ENCODE data around the gene RNF113A.
"Not testable (repeated sequence)": the region's sequence is repeated elsewhere in the genome, so short reads cannot be mapped to it uniquely, and the experiment has no call there.

RNF113A gene

DNA sequence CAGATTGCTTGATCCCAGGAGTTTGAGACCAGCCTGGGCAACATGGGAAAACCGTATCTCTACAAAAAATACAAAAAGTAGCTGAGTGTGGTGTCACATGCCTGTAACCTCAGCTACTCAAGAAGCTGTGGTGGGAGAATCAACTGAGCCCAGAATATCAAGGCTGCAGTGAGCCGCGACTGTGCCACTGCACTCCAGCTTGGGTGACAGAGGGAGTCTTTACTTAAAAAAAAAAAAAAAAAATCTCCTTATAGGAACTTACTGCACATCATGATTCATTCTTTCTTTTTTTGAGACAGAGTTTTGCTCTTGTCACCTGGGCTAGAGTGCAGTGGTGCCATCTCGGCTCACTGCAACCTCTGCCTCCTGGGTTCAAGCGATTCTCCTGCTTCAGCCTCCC lies 43.1 kb downstream of the RNF113A start:
- DNase-seq, result no peak

DNA sequence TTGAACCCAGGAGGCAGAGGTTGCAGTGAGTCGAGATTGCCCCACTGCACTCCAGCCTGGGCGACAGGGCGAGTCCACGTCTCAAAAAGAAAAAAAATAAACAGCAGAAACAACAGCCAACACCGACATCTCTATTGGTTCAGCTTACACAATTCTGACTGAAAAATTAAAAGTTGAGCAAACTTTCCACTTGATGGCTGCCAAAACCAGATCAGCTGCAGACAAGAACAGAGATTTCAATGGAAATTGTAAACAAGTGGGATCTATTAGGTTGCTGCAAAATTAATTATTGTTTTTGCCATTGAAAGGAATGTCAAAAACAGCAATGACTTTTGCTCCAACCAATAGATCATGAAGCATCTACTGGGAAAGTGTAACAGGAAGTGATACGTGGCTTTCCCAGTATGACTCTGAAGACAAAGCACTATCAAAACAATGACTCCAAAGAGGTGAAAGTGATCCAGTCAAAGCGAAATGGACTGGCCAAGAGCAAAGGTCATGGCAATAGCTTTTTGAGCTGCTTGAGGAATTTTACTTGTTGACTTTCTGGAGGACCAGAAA lies 45.1 kb downstream of the RNF113A start:
- DNase-seq, result no peak

DNA sequence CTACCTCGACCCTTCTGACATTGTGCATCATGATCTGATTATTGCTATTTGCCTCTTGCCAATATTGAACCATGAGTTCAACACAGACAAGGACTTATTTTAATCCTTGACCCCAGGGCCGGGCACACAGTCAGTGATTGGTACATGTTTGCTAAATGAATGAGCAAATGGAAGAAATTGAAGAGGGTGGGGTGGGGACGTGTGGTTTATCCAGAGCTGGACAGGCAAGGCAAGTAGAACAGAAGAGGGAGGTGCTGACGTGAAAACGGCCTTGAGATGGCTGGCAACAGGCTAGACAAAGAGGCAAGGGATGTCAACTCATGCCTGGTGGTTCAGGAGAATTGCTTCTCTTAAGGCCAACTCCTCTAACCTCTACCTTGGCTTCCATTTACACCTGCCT lies 47.3 kb downstream of the RNF113A start:
- DNase-seq, result not testable (repeated sequence)

GRCh38 chrX:119821703-119822102 lies 49.8 kb downstream of the RNF113A start:
- DNase-seq, result not testable (repeated sequence)

Measured in activated CD8-positive, alpha-beta memory T cell treated with anti-CD3 and anti-CD28 coated beads for 24 hours (primary cell).